Naive thymus-derived CD4-positive, alpha-beta T cell (primary cell): Measurements from ENCODE around the gene TEX52. TPM values are rescaled to one million over a fixed set of nuclear protein-coding genes. Genes with fewer than 3 reads are reported as not detected.

Experiments
- ATAC-seq: fragments of 150-1000 bp; cut with Tn5 transposase; 2 replicates; pipeline ENCODE4 v1.10.0; 2021; ENCODE audit warnings: mild to moderate bottlenecking, moderate library complexity
- CTCF ChIA-PET: fragments of 350-600 bp; sonication (Branson Sonifier 250); formaldehyde crosslinking; loops from one replicate; lab custom pipeline; 2021; ENCODE audit warnings: antibody characterized with exemption; lab: Charles Lee
- POLR2A ChIA-PET: fragments of 350-600 bp; sonication (Branson Sonifier 250); formaldehyde crosslinking; loops from one replicate; lab custom pipeline; 2021; ENCODE audit warnings: antibody characterized with exemption, inconsistent platforms; lab: Charles Lee
- DNase-seq, 9 donors: peaks; one replicate each; pipeline versions ENCODE4 v3.0.0 to v3.0.0-alpha.2; 2020 to 2022; ENCODE audit warnings: mixed read lengths in 1 of 9
- H3K27ac ChIP-seq: one replicate; pipeline ENCODE4 v1.7.0; 2013; ENCODE audit warnings: mild to moderate bottlenecking, low read depth, low read length, moderate library complexity
- H3K27me3 ChIP-seq, 2 donors: one replicate each; pipeline ENCODE4 v1.7.0; 2013; ENCODE audit warnings: low read length in 2 of 2, mild to moderate bottlenecking in 2 of 2, moderate library complexity in 2 of 2; ENCODE audit not compliant: control insufficient read depth in 2 of 2, insufficient read depth in 2 of 2
- H3K36me3 ChIP-seq, 3 experiments: 1 replicate in 2 of 3; 2 replicates in 1 of 3; pipeline ENCODE4 v1.7.0; 2013; ENCODE audit warnings: low read length in 3 of 3, mild to moderate bottlenecking in 3 of 3, moderate library complexity in 1 of 3; ENCODE audit not compliant: insufficient read depth in 3 of 3, control insufficient read depth in 2 of 3
- H3K4me1 ChIP-seq, 2 donors: one replicate each; pipeline ENCODE4 v1.7.0; 2013; ENCODE audit warnings: low read length in 2 of 2, mild to moderate bottlenecking in 2 of 2, moderate library complexity in 1 of 2; ENCODE audit not compliant: control insufficient read depth in 2 of 2, insufficient read depth in 2 of 2
- H3K4me3 ChIP-seq: 2 replicates; pipeline ENCODE4 v1.7.0; 2013; ENCODE audit warnings: mild to moderate bottlenecking, low read length
- H3K9me3 ChIP-seq, 3 experiments: 1 replicate in 2 of 3; 2 replicates in 1 of 3; pipeline ENCODE4 v1.7.0; 2013; ENCODE audit warnings: low read length in 3 of 3; ENCODE audit not compliant: control insufficient read depth in 2 of 3
- H3K27ac Mint-ChIP-seq, 9 donors: one replicate each; pipeline ENCODE4 v1.8.0; 2020 to 2022; ENCODE audit warnings: mixed read lengths in 9 of 9, mild to moderate bottlenecking in 8 of 9, moderate library complexity in 5 of 9, inconsistent platforms in 2 of 9
- H3K27me3 Mint-ChIP-seq, 5 donors: one replicate each; pipeline ENCODE4 v1.8.0; 2021 to 2022; ENCODE audit warnings: mixed read lengths in 5 of 5, mild to moderate bottlenecking in 1 of 5
- H3K36me3 Mint-ChIP-seq, 5 donors: one replicate each; pipeline ENCODE4 v1.8.0; 2020 to 2022; ENCODE audit warnings: mixed read lengths in 5 of 5, mild to moderate bottlenecking in 3 of 5, inconsistent platforms in 1 of 5
- H3K4me1 Mint-ChIP-seq, 7 donors: one replicate each; pipeline ENCODE4 v1.8.0; 2020 to 2022; ENCODE audit warnings: mixed read lengths in 7 of 7, mild to moderate bottlenecking in 3 of 7, inconsistent platforms in 1 of 7
- H3K4me3 Mint-ChIP-seq, 10 donors: one replicate each; pipeline ENCODE4 v1.8.0; 2020 to 2022; ENCODE audit warnings: mild to moderate bottlenecking in 10 of 10, mixed read lengths in 10 of 10, moderate library complexity in 6 of 10, inconsistent platforms in 2 of 10
- H3K9me3 Mint-ChIP-seq, 11 donors: one replicate each; pipeline ENCODE4 v1.8.0; 2020 to 2022; ENCODE audit warnings: mixed read lengths in 11 of 11, mild to moderate bottlenecking in 4 of 11, inconsistent platforms in 1 of 11, moderate library complexity in 1 of 11
- intact Hi-C, 2 donors: fragments of 100-400 bp; cut with micrococcal nuclease; formaldehyde crosslinking; loops; one replicate each; pipeline ENCODE4 v1.15.1; 2023
- polyA plus RNA-seq, 2 donors: library from polyadenylated mRNA; unstranded; fragments of 300-500 nt; fragmentation: Illumina TruSeq; gene quantifications; one replicate each; pipeline ENCODE4 v1.2.3, GENCODE V29; 2021
- total RNA-seq, 6 experiments: library from RNA in 5 of 6; stranded (reverse) in 5 of 6; gene quantifications; 1 replicate in 5 of 6; 2 replicates in 1 of 6; pipeline ENCODE4 v1.2.3 and lab custom pipeline; 2021 to 2026

Gene TEX52
- total and polyA plus RNA-seq, 7 experiments from 2014 or later: not detected

DNA sequence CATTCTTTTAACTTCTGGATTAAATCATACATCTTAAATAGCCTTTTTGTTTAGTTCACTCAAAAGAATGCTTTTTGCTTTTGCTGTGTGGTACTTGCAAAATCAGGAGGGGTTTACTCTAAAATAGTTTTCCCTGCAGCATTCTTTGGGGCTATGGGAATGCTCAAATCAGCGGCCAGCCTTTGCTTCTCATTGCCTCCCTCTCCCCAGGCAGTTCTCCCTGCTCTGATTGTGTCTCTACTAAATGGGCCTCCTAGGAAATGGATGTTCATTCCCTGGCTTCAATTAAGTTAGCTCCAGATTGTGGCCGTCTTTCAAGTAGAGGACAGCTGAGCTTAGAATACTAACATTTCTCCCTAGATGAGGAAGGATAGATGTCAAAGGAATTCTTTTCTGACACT is 38.2 kb upstream of the TEX52 start:
- peaks cover 0 to 6% (median 0%) of the 10 kb centered on the region in 3 experiments for H3K36me3 ChIP-seq
- no peaks in the 10 kb centered on the region for H3K27me3 ChIP-seq
- Mint-ChIP-seq H3K27me3 (peaks cover 0 to 2% (median 0%) of the 10 kb centered on the region in 5 donors), H3K27ac (no peak overlapping the region), H3K9me3 (peaks cover 0 to 2% (median 0%) of the 10 kb centered on the region in 11 donors), H3K4me1 (peaks cover 11 to 25% (median 19%) of the 10 kb centered on the region in 7 donors), H3K36me3 (peaks cover 0 to 3% (median 0%) of the 10 kb centered on the region in 5 donors), H3K4me3 (no peak overlapping the region)
- H3K4me3 ChIP-seq: no peak overlapping the region
- H3K27ac ChIP-seq: no peak overlapping the region
- H3K4me1 ChIP-seq: peaks cover 3% of the 10 kb centered on the region in 2 donors
- intact Hi-C loops: no loop called here
- CTCF ChIA-PET: no interaction called here
- no peak for DNase-seq
- no peaks in the 10 kb centered on the region for H3K9me3 ChIP-seq
- no peak for ATAC-seq
- POLR2A ChIA-PET: interaction anchor here (1.3 kb wide), 1 partner anchor 18 kb away, joined by 4 read pairs; the partner anchor contains the start of genes FOXM1 and RHNO1

DNA sequence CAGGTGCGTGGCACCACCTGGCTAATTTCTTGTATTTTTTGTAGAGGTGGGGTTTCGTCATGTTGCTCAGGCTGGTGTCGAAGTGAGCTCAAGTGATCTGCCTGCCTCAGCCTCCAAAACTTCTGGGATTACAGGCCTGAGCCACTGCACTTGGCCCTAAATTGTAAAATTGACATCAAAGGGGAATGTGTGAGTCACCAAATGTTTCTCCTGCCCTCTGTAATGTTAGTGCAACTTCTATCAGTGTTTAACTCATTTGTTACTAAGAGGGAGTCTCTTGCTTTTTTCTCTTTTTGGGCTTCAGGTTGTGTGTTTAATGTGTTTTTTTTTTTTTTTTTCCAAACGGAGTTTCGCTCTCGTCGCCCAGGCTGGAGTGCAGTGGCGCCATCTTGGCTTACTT is 36.2 kb upstream of the TEX52 start:
- Mint-ChIP-seq H3K36me3 (peaks cover 0 to 4% (median 0%) of the 10 kb centered on the region in 5 donors), H3K27me3 (peaks cover 0 to 2% (median 0%) of the 10 kb centered on the region in 5 donors), H3K4me1 (peaks cover 15 to 35% (median 30%) of the 10 kb centered on the region in 7 donors), H3K27ac (peak overlapping the region in 2 of 9 donors; percentile 18 to 22), H3K4me3 (peak overlapping the region; percentile 27 to 59 (median 47)), H3K9me3 (peaks cover 0 to 2% (median 0%) of the 10 kb centered on the region in 11 donors)
- intact Hi-C loops: loop anchor here in 1 of 2 donors (5.0 kb wide), 3 partner anchors 979 to 1754 kb away; partner anchors contain the start of genes AKAP3, NDUFA9, PARP11 and RAD51AP1
- Histone ChIP-seq H3K9me3 (no peaks in the 10 kb centered on the region), H3K4me1 (peaks cover 3 to 8% of the 10 kb centered on the region in 2 donors), H3K36me3 (peaks cover 0 to 8% (median 0%) of the 10 kb centered on the region in 3 experiments), H3K27ac (no peak overlapping the region), H3K4me3 (no peak overlapping the region), H3K27me3 (no peaks in the 10 kb centered on the region)
- no peak for DNase-seq
- POLR2A ChIA-PET: interaction anchor here (0.7 to 1.5 kb wide), 2 partner anchors 16 to 100 kb away, joined by 4 to 7 read pairs; partner anchors contain the start of genes FOXM1 and RHNO1
- CTCF ChIA-PET: no interaction called here
- no peak for ATAC-seq

DNA sequence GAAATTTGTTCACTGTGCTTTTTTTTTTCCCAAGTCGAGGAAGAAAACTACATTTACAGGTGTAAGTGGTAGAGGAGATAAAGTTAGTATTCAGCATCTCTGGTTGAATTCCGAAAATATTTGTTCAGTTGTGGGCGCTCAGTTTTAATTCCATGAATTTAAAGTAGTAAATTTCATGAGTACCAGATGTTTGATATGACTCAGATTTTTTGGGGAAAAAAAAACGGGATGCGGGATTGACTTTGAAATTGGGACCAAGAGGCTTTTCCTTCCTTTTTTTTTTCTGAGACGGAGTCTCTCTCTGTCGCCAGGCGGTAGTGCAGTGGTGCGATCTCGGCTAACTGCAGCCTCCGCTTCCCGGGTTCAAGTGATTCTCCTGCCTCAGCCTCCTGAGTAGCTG is 35.4 kb upstream of the TEX52 start:
- DNase-seq (no peak), ATAC-seq (no peak)
- H3K27me3 Mint-ChIP-seq: peaks cover 0 to 2% (median 0%) of the 10 kb centered on the region in 5 donors
- no peak overlapping the region for H3K27ac ChIP-seq
- H3K27ac Mint-ChIP-seq: no peak overlapping the region
- intact Hi-C loops: loop anchor here in 1 of 2 donors (5.0 kb wide), 3 partner anchors 980 to 1755 kb away; partner anchors contain the start of genes AKAP3, NDUFA9, PARP11 and RAD51AP1
- H3K9me3 ChIP-seq: no peaks in the 10 kb centered on the region
- POLR2A ChIA-PET: interaction anchor here (0.5 to 1.5 kb wide), 3 partner anchors 15 to 100 kb away, joined by 3 to 7 read pairs (median 4); partner anchors contain the start of genes FOXM1 and RHNO1
- no peak overlapping the region for H3K4me3 ChIP-seq
- H3K4me1 ChIP-seq: peaks cover 3 to 8% of the 10 kb centered on the region in 2 donors
- CTCF ChIA-PET: interaction anchor here (0.6 kb wide), 1 partner anchor 78 kb away, joined by 3 read pairs; no protein-coding TSS in a partner anchor
- H3K4me1 Mint-ChIP-seq: peaks cover 15 to 35% (median 31%) of the 10 kb centered on the region in 7 donors
- H3K27me3 ChIP-seq: no peaks in the 10 kb centered on the region
- H3K9me3 Mint-ChIP-seq: peaks cover 0 to 2% (median 0%) of the 10 kb centered on the region in 11 donors
- peaks cover 0 to 13% (median 0%) of the 10 kb centered on the region in 3 experiments for H3K36me3 ChIP-seq
- peak overlapping the region in 9 of 10 donors; percentile 29 to 100 (median 95) for H3K4me3 Mint-ChIP-seq
- H3K36me3 Mint-ChIP-seq: peaks cover 0 to 6% (median 0%) of the 10 kb centered on the region in 5 donors

DNA sequence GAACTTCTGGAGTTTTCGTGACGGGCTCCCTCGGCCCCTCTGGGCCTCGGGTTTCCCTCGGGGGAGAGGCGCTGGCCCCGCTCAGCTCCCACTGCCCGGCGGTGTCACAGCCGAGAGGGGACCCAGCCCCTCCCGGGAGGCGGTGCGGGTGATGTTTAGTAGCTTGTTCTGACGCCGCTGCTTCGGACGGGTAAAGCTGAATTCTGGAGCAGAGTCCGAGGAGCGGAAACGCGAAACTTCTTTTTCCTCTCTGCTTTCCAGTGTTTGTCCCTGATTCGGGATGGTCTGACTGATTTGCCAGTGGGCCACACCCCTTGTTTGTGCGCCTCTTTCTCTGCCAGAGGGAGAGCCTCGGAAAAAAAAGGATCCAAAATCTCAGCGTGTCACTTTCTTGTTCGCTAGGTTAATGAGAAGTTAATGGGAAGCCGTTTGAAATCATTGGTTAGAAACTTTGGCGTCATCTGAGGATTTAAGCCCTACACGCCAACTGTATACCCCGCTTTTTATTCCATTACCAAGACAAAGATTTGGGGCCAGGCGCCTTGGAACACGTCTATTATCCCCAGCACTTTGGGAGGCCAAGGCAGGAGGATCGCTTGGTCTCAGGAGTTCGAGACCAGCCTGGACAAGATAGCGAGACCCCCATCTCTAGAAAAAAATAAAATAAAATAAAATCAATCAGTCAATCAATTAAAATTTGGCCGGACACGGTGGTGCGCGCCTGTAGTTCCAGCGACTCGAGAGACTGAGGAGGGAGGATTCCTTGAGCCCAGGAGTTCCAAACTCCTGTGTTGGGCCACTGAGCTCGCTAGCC is 34.6 kb upstream of the TEX52 start:
- H3K4me1 ChIP-seq: peaks cover 3 to 8% of the 10 kb centered on the region in 2 donors
- H3K27me3 Mint-ChIP-seq: peaks cover 0 to 2% (median 0%) of the 10 kb centered on the region in 5 donors
- peak in 1 of 9 donors; percentile 2 for DNase-seq
- H3K36me3 Mint-ChIP-seq: peaks cover 0 to 6% (median 0%) of the 10 kb centered on the region in 5 donors
- peaks cover 15 to 35% (median 31%) of the 10 kb centered on the region in 7 donors for H3K4me1 Mint-ChIP-seq
- POLR2A ChIA-PET: interaction anchor here (0.5 to 1.8 kb wide), 3 partner anchors 14 to 78 kb away, joined by 3 to 21 read pairs (median 7); partner anchors contain the start of genes FOXM1 and RHNO1
- H3K4me3 ChIP-seq: peak overlapping the region; percentile 96
- no peaks in the 10 kb centered on the region for H3K9me3 ChIP-seq
- peak overlapping the region; percentile 89 for H3K27ac ChIP-seq
- CTCF ChIA-PET: interaction anchor here (0.6 kb wide), 1 partner anchor 77 kb away, joined by 3 read pairs; no protein-coding TSS in a partner anchor
- H3K36me3 ChIP-seq: peaks cover 0 to 19% (median 0%) of the 10 kb centered on the region in 3 experiments
- ATAC-seq: peak; percentile 4
- H3K27me3 ChIP-seq: no peaks in the 10 kb centered on the region
- intact Hi-C loops: loop anchor here (2.0 to 5.0 kb wide), 5 partner anchors 97 to 1756 kb away; partner anchors contain the start of genes AKAP3 (in 1 of the 2), FKBP4 (in 1 of the 2), NDUFA9 (in 1 of the 2) and PARP11 (in 1 of the 2)
- H3K9me3 Mint-ChIP-seq: peaks cover 0 to 2% (median 0%) of the 10 kb centered on the region in 11 donors
- peak overlapping the region; percentile 93 to 100 (median 98) for H3K4me3 Mint-ChIP-seq
- peak overlapping the region in 8 of 9 donors; percentile 62 to 97 (median 88) for H3K27ac Mint-ChIP-seq

DNA sequence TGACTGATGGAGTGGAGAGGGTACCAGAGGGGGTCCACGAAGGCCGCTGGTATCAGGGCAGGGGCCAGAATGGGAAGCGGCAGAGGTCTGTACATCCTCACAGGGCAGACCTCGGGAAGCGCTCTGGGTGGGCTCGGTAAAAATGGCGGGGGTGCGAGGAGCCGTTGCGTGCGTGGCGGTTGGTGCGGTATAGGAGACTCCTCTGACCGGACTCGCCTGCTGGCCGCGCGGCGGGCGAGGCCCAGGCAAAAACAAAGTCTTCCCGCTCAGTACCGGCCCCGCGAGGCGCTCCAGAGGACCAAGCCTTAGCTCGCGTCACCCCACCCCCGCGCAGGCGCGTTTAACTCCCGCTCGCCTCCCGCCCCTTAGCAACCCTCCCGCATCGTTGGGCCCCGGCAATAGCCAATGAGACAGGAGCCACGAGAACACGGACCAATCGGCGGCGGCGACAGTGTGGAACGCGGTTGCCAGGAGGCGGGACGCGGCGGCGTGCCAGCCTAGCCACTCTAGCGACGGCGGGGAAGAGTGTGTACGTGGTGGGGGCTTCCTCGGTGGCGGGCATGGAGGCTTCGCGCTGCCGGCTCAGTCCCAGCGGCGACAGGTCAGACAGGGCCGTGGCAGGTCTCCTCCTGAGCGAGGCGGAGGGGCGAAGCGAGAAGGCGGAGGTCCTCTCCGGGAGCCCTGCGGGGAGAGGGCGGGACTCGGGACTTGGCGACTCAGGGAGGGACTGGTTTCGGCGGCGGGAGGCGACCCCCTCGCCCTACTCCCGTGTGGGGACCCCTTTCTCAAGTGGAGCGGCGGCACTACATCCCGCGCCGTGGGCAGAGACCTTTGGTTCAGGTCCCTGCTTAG is 33.8 kb upstream of the TEX52 start, which contains the start of gene TULP3:
Gene TULP3, plus strand, starts transcription at position 504 of the 852 bp plus-strand sequence. Its CDS starts 57 bp downstream, at position 561.
- Mint-ChIP-seq H3K27me3 (peaks cover 0 to 2% (median 0%) of the 10 kb centered on the region in 5 donors), H3K36me3 (peaks cover 0 to 11% (median 4%) of the 10 kb centered on the region in 5 donors), H3K4me3 (peak within 1 kb of the TSS; percentile 93 to 100 (median 98)), H3K9me3 (peaks cover 0 to 2% (median 0%) of the 10 kb centered on the region in 11 donors), H3K4me1 (peaks cover 15 to 35% (median 31%) of the 10 kb centered on the region in 7 donors), H3K27ac (peak within 1 kb of the TSS; percentile 81 to 97 (median 97))
- no peaks in the 10 kb centered on the region for H3K9me3 ChIP-seq
- ATAC-seq: peak; percentile 99
- H3K27me3 ChIP-seq: no peaks in the 10 kb centered on the region
- intact Hi-C loops: loop anchor here (1.0 to 5.0 kb wide), 10 partner anchors 13 to 1757 kb away; partner anchors contain the start of genes FKBP4 (in 2 of the 2), FOXM1 (in 2 of the 2), ITFG2 (in 2 of the 2) and RHNO1 (in 2 of the 2)
- peak within 1 kb of the TSS; percentile 96 for H3K4me3 ChIP-seq
- H3K4me1 ChIP-seq: peaks cover 3 to 8% of the 10 kb centered on the region in 2 donors
- peaks cover 0 to 26% (median 0%) of the 10 kb centered on the region in 3 experiments for H3K36me3 ChIP-seq
- POLR2A ChIA-PET: interaction anchor here (0.9 to 1.8 kb wide), 4 partner anchors 10 to 95 kb away, joined by 5 to 21 read pairs (median 8); partner anchors contain the start of genes FOXM1 and RHNO1
- H3K27ac ChIP-seq: peak within 1 kb of the TSS; percentile 89
- DNase-seq: peak; percentile 95 to 98 (median 97)
- CTCF ChIA-PET: interaction anchor here (1.9 kb wide), 1 partner anchor 13 kb away, joined by 6 read pairs; the partner anchor contains the start of genes FOXM1 and RHNO1
